Activated B cell treated with CpG ODN at 0.5 μM for 24 hours (primary cell): ENCODE data around the gene TCIRG1. TPM values are rescaled to one million over a fixed set of nuclear protein-coding genes. Genes with fewer than 3 reads are reported as not detected.

Experiments
- ATAC-seq: fragments of 200-7000 bp; cut with Tn5 transposase; one replicate; pipeline ENCODE4 v1.10.0; 2021; ENCODE audit warnings: low read depth, mild to moderate bottlenecking, moderate library complexity
- CTCF ChIA-PET: fragments of 350-600 bp; sonication (Branson Sonifier 250); formaldehyde crosslinking; loops from one replicate; lab custom pipeline; 2021; ENCODE audit warnings: antibody characterized with exemption; lab: Charles Lee
- POLR2A ChIA-PET: fragments of 350-600 bp; sonication (Branson Sonifier 250); formaldehyde crosslinking; loops from one replicate; lab custom pipeline; 2021; ENCODE audit warnings: antibody characterized with exemption; lab: Charles Lee
- DNase-seq: peaks from one replicate; pipeline ENCODE4 v3.0.0; 2022
- H3K27ac Mint-ChIP-seq: one replicate; pipeline ENCODE4 v1.8.0; 2020; ENCODE audit warnings: mixed read lengths
- H3K27me3 Mint-ChIP-seq: one replicate; pipeline ENCODE4 v1.8.0; 2021; ENCODE audit warnings: mixed read lengths
- H3K36me3 Mint-ChIP-seq: one replicate; pipeline ENCODE4 v1.8.0; 2021; ENCODE audit warnings: low read depth, mixed read lengths
- H3K4me1 Mint-ChIP-seq: one replicate; pipeline ENCODE4 v1.8.0; 2021; ENCODE audit warnings: mixed read lengths
- H3K4me3 Mint-ChIP-seq: one replicate; pipeline ENCODE4 v1.8.0; 2020; ENCODE audit warnings: mild to moderate bottlenecking, mixed read lengths
- H3K9me3 Mint-ChIP-seq: one replicate; pipeline ENCODE4 v1.8.0; 2020; ENCODE audit warnings: mixed read lengths
- intact Hi-C: fragments of 100-400 bp; cut with micrococcal nuclease; formaldehyde crosslinking; loops from one replicate; pipeline ENCODE4 v1.15.1; 2024
- total RNA-seq: library from RNA; stranded (reverse); gene quantifications from 2 replicates; pipeline ENCODE4 v1.2.3, GENCODE V29; 2022
- TF ChIP-seq, protein P1 (sequence below): fragments of 200-600 bp; IDR thresholded peaks from one replicate; pipeline ENCODE4 v1.8.0; 2022; ENCODE audit warnings: antibody characterized with exemption, mild to moderate bottlenecking

Gene TCIRG1
- total RNA-seq, 1 donor from 2014 or later, result 227 TPM

DNA sequence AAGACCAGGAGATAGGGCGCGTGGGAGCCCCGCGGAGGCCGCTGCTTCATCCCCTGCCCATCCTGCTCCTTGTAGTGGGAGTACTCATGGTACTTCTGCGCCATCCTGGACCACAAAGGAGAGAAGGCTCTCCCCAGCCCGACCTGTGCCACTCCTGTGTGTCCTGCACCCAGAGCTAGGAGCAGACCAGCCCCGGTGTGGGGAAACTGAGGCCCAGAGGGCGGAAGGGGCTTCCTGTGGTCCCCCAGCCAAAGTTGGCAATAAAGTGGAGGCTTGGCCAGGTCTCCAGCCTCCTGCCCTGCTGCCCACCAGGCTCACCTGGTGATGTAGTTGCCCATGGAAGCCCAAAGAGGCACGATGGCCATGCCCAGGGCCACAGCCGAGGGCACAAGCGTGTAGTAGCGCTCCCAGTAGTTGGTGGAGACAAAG, 39.6 kb upstream of the TCIRG1 start:
- POLR2A ChIA-PET, result interaction anchor here (0.7 to 2.6 kb wide), 2 partner anchors 10 to 41 kb away, joined by 3 to 9 read pairs; partner anchors contain the start of gene ALDH3B1
- Mint-ChIP-seq H3K36me3 (peaks cover 56% of the 10 kb centered on the region), H3K27ac (peak overlapping the region; percentile 61), H3K4me1 (peaks cover 78% of the 10 kb centered on the region), H3K27me3 (no peaks in the 10 kb centered on the region), H3K9me3 (no peaks in the 10 kb centered on the region), H3K4me3 (no peak overlapping the region)
- CTCF ChIA-PET, result no interaction called here
- intact Hi-C loops, result no loop called here
- DNase-seq (no peak), ATAC-seq (no peak)
- TF ChIP-seq, protein P1, sequence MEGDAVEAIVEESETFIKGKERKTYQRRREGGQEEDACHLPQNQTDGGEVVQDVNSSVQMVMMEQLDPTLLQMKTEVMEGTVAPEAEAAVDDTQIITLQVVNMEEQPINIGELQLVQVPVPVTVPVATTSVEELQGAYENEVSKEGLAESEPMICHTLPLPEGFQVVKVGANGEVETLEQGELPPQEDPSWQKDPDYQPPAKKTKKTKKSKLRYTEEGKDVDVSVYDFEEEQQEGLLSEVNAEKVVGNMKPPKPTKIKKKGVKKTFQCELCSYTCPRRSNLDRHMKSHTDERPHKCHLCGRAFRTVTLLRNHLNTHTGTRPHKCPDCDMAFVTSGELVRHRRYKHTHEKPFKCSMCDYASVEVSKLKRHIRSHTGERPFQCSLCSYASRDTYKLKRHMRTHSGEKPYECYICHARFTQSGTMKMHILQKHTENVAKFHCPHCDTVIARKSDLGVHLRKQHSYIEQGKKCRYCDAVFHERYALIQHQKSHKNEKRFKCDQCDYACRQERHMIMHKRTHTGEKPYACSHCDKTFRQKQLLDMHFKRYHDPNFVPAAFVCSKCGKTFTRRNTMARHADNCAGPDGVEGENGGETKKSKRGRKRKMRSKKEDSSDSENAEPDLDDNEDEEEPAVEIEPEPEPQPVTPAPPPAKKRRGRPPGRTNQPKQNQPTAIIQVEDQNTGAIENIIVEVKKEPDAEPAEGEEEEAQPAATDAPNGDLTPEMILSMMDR, result no peak

DNA sequence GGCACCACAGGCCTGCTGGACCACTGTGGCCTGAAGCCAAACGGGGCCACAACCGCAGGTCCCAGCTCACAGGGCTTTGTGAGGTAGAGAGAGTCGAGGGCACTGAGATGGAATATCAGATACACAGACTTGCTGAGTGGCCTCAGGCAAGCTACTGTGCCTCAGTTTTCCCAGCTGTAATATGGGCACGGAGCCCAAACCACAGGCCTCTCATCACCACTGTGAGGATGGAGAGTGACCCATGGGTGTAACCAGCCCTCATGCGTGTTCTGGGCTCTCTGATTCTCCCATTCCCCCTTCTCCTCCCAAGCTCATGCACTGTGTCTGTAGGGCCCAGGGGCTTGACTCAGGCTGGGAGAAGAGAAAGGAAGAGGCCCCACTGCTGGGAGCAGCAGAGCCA, 39.1 kb upstream of the TCIRG1 start:
- DNase-seq, result no peak
- Mint-ChIP-seq H3K4me1 (peaks cover 76% of the 10 kb centered on the region), H3K9me3 (no peaks in the 10 kb centered on the region), H3K27ac (peak overlapping the region; percentile 61), H3K36me3 (peaks cover 52% of the 10 kb centered on the region), H3K4me3 (no peak overlapping the region), H3K27me3 (no peaks in the 10 kb centered on the region)
- POLR2A ChIA-PET, result interaction anchor here (2.6 kb wide), 1 partner anchor 10 kb away, joined by 9 read pairs; the partner anchor contains the start of gene ALDH3B1
- CTCF ChIA-PET, result no interaction called here
- TF ChIP-seq, protein P1, result no peak
- ATAC-seq, result no peak
- intact Hi-C loops, result loop anchor here (5.0 to 10.0 kb wide), 3 partner anchors 123 to 1295 kb away; partner anchors contain the start of genes CHKA, MYEOV and PPP6R3

DNA sequence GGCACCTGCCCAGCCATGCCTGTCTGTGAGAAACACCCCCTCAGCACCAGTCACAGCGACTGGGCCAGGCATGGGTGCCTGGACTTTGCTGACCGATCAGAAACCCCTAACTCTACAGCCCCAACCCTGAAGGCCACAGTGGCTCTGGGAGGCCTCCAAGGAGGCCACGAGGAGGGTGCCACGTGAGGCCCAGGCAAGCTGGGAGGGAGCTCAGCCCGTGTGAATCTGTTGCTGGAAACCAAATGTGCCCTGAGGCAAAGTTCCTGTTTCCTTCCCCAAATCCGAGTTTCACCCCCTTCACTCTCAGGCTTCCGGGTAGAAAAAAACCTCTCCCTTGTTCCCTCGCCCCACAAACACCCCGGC, 36.3 kb upstream of the TCIRG1 start:
- H3K27me3 Mint-ChIP-seq, result no peaks in the 10 kb centered on the region
- H3K4me1 Mint-ChIP-seq, result peaks cover 77% of the 10 kb centered on the region
- H3K36me3 Mint-ChIP-seq, result peaks cover 34% of the 10 kb centered on the region
- ATAC-seq, result peak; percentile 41
- TF ChIP-seq, protein P1, result no peak
- H3K4me3 Mint-ChIP-seq, result peak overlapping the region; percentile 91
- ChIA-PET POLR2A (interaction anchor here (0.6 to 2.5 kb wide), 15 partner anchors 8 to 789 kb away, joined by 3 to 12 read pairs (median 4); partner anchors contain the start of genes ALDH3B1, C11orf24, KMT5B and NDUFS8), CTCF (interaction anchor here (1.1 to 1.4 kb wide), 3 partner anchors 9 to 47 kb away, joined by 3 to 5 read pairs (median 4); no protein-coding TSS in a partner anchor)
- no peak for DNase-seq
- intact Hi-C loops, result loop anchor here (1.0 to 10.0 kb wide), 7 partner anchors 28 to 1292 kb away; partner anchors contain the start of genes CHKA, MYEOV, NDUFS8 and PPP6R3
- H3K9me3 Mint-ChIP-seq, result no peaks in the 10 kb centered on the region
- peak overlapping the region; percentile 95 for H3K27ac Mint-ChIP-seq

DNA sequence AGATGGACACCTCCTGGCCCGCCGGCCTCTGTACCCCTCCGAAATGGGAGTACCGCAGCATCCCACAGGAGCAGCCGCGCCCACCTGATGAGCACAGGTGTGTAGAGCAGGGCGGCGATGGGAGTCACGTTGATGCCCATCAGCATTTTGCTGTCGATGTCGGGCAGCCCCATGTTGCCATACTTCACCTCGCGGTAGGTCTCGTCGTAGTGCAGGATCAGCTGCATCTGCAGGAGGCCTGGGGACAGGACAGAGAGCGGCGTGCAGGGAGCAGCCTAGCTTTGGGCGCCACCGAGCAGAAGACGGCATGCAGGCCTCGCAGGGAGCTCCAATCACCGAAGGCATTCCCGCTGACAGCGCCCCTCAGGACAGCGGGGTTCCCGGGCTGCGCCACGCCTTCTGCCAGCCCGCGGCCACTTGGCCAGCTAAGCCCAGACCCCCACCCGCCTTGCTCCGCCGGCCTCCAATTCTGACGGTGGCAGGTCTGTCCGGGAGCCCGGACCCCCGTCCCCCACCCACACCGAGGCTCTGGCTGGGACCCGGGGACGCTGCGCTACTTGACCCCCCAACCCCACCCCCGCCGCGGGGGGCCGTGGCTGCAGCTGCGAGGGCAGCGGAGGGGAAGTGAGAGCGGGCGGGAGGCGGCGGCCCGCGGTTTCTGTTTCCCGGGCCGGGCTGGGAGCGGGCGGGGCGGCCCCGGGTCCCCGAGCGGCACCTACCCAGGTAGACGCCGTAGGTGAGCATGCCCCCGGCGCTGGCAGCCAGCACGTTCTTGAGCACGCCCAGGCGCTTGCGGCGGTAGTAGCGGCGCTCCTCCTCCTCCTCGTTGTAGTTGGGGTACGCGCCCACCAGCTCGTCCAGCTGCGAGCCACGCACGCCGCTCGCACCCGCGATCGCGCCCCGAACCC, 35.6 kb upstream of the TCIRG1 start:
- CTCF ChIA-PET, result interaction anchor here (1.1 to 1.4 kb wide), 2 partner anchors 9 to 21 kb away, joined by 3 to 5 read pairs; no protein-coding TSS in a partner anchor

More for the DNA sequence above, 35.6 kb upstream of the TCIRG1 start:
- intact Hi-C loops, result loop anchor here (1.0 to 10.0 kb wide), 7 partner anchors 27 to 1292 kb away; partner anchors contain the start of genes CHKA, MYEOV, NDUFS8 and PPP6R3
- DNase-seq (peak; percentile 68), ATAC-seq (peak; percentile 59)
- no peaks in the 10 kb centered on the region for H3K9me3 Mint-ChIP-seq
- H3K4me1 Mint-ChIP-seq, result peaks cover 73% of the 10 kb centered on the region
- peak overlapping the region; percentile 95 for H3K27ac Mint-ChIP-seq
- TF ChIP-seq, protein P1, result no peak
- H3K36me3 Mint-ChIP-seq, result peaks cover 28% of the 10 kb centered on the region
- H3K27me3 Mint-ChIP-seq, result no peaks in the 10 kb centered on the region
- H3K4me3 Mint-ChIP-seq, result peak overlapping the region; percentile 91
- POLR2A ChIA-PET, result interaction anchor here (0.6 to 2.5 kb wide), 15 partner anchors 7 to 909 kb away, joined by 3 to 12 read pairs (median 4); partner anchors contain the start of genes ALDH3B1, C11orf24, KMT5B and NDUFS8
